ENCODE data around the gene REC8.

GRCh38 chr14:24189059-24189375, 17.1 kb downstream of the REC8 start:
- TF ChIP-seq, protein P1, sequence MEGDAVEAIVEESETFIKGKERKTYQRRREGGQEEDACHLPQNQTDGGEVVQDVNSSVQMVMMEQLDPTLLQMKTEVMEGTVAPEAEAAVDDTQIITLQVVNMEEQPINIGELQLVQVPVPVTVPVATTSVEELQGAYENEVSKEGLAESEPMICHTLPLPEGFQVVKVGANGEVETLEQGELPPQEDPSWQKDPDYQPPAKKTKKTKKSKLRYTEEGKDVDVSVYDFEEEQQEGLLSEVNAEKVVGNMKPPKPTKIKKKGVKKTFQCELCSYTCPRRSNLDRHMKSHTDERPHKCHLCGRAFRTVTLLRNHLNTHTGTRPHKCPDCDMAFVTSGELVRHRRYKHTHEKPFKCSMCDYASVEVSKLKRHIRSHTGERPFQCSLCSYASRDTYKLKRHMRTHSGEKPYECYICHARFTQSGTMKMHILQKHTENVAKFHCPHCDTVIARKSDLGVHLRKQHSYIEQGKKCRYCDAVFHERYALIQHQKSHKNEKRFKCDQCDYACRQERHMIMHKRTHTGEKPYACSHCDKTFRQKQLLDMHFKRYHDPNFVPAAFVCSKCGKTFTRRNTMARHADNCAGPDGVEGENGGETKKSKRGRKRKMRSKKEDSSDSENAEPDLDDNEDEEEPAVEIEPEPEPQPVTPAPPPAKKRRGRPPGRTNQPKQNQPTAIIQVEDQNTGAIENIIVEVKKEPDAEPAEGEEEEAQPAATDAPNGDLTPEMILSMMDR (conservative IDR thresholded peaks at IDR 0.05; ENCODE audit: low read depth, low read length) = no peak
- no peak for TF ChIP-seq EZH2 (IDR thresholded peaks at IDR 0.05; ENCODE audit: borderline replicate concordance, low read depth, low read length, poor library complexity, severe bottlenecking)
